ENCODE results near the gene CDH23.
A peak's percentile ranks its signal among the peaks of the same experiment; 100 is the strongest.

CDH23 gene

GRCh38 chr10:71860243-71861029 lies 463.7 kb downstream of the CDH23 start:
- peak; percentile 64 for ATAC-seq
- H3K4me1 Mint-ChIP-seq = peaks cover 14% of the 10 kb centered on the region
- peak in 1 of 2 donors; percentile 33 for DNase-seq
- H3K27ac Mint-ChIP-seq = peak overlapping the region; percentile 78 to 92
- H3K27me3 Mint-ChIP-seq = no peaks in the 10 kb centered on the region
- no peak overlapping the region for H3K4me3 Mint-ChIP-seq
- H3K9me3 Mint-ChIP-seq = no peaks in the 10 kb centered on the region

- Mint-ChIP-seq H3K4me1 (peaks cover 19% of the 10 kb centered on the region), H3K9me3 (no peaks in the 10 kb centered on the region), H3K27ac (no peak overlapping the region), H3K27me3 (no peaks in the 10 kb centered on the region), H3K4me3 (no peak overlapping the region)
- DNase-seq (no peak), ATAC-seq (no peak)
These were observed 466.5 kb downstream of the CDH23 start for GRCh38 chr10:71863203-71863602.

GRCh38 chr10:71864911-71865361 lies 468.2 kb downstream of the CDH23 start:
- no peaks in the 10 kb centered on the region for H3K9me3 Mint-ChIP-seq
- H3K4me1 Mint-ChIP-seq = peaks cover 23% of the 10 kb centered on the region
- no peak overlapping the region for H3K4me3 Mint-ChIP-seq
- no peak for ATAC-seq
- no peak overlapping the region for H3K27ac Mint-ChIP-seq
- DNase-seq = no peak
- no peaks in the 10 kb centered on the region for H3K27me3 Mint-ChIP-seq

All from stimulated activated naive CD8-positive, alpha-beta T cell treated with anti-CD3 and anti-CD28 coated beads, Interleukin-15, amount 100 ng/mL, for 72 hours (primary cell).